MM.1S (cell line): Measurements from ENCODE around the gene HOMER3.

Source experiments
- DNase-seq: peaks from one replicate; pipeline ENCODE4 v3.0.0-alpha.2; 2015
- H2AFZ ChIP-seq: fragments of 300-600 bp; sonication (generic); 2 replicates; pipeline ENCODE4 v1.6.0; 2016; ENCODE audit warnings: antibody characterized with exemption, low read length
- H3F3A ChIP-seq: fragments of 300-600 bp; sonication (generic); 2 replicates; pipeline ENCODE4 v1.6.1; 2016; ENCODE audit warnings: mild to moderate bottlenecking, antibody characterized with exemption, low read length, moderate library complexity, mixed read lengths; ENCODE audit not compliant: insufficient read depth
- H3K27ac ChIP-seq: fragments of 300-600 bp; sonication (generic); 2 replicates; pipeline ENCODE4 v1.5.1; 2016; ENCODE audit warnings: mild to moderate bottlenecking, low read length
- H3K27me3 ChIP-seq: fragments of 300-600 bp; sonication (generic); replicated peaks from 2 replicates; pipeline ENCODE4 v1.6.0; 2016; ENCODE audit warnings: low read length; ENCODE audit not compliant: insufficient read depth
- H3K36me3 ChIP-seq: fragments of 300-600 bp; sonication (generic); replicated peaks from 2 replicates; pipeline ENCODE4 v1.6.1; 2016; ENCODE audit warnings: mild to moderate bottlenecking, low read length, mixed read lengths; ENCODE audit not compliant: insufficient read depth
- H3K4me1 ChIP-seq: fragments of 300-600 bp; sonication (generic); 2 replicates; pipeline ENCODE4 v1.6.1; 2016; ENCODE audit warnings: low read length, mixed read lengths
- H3K4me2 ChIP-seq: fragments of 300-600 bp; sonication (generic); 2 replicates; pipeline ENCODE4 v1.6.0; 2016; ENCODE audit warnings: low read depth, low read length
- H3K4me3 ChIP-seq: fragments of 300-600 bp; sonication (generic); 2 replicates; pipeline ENCODE4 v1.5.1; 2016; ENCODE audit warnings: low read length, mixed read lengths
- H3K79me2 ChIP-seq: fragments of 300-600 bp; sonication (generic); 2 replicates; pipeline ENCODE4 v1.6.1; 2016; ENCODE audit warnings: mixed run types, low read length, mixed read lengths
- H3K9ac ChIP-seq: fragments of 300-600 bp; sonication (generic); 2 replicates; pipeline ENCODE4 v1.6.1; 2016; ENCODE audit warnings: low read length, mixed read lengths
- H3K9me2 ChIP-seq: fragments of 300-600 bp; sonication (generic); replicated peaks from 2 replicates; pipeline ENCODE4 v1.6.1; 2016; ENCODE audit warnings: mild to moderate bottlenecking, low read length, mixed read lengths; ENCODE audit not compliant: insufficient read depth
- H3K9me3 ChIP-seq: fragments of 300-600 bp; sonication (generic); replicated peaks from 2 replicates; pipeline ENCODE4 v1.6.1; 2016; ENCODE audit warnings: mild to moderate bottlenecking, low read length, mixed read lengths; ENCODE audit not compliant: insufficient read depth
- H4K20me1 ChIP-seq: fragments of 300-600 bp; sonication (generic); 2 replicates; pipeline ENCODE4 v1.6.1; 2016; ENCODE audit warnings: mild to moderate bottlenecking, low read length, moderate library complexity, mixed read lengths; ENCODE audit not compliant: insufficient read depth
- CTCF ChIP-seq: fragments of 300-600 bp; sonication (generic); IDR thresholded peaks from 2 replicates; pipeline ENCODE4 v1.5.1; 2016; ENCODE audit warnings: antibody characterized with exemption, low read length, mixed read lengths
- EZH2 ChIP-seq: fragments of 300-600 bp; sonication (generic); optimal IDR thresholded peaks from 2 replicates; pipeline ENCODE3; 2017; ENCODE audit warnings: low read depth, mild to moderate bottlenecking, antibody characterized with exemption, low read length, mixed read lengths
- EZH2phosphoT487 ChIP-seq: fragments of 300-600 bp; sonication (generic); IDR thresholded peaks from 2 replicates; pipeline ENCODE4 v1.6.1; 2018; ENCODE audit warnings: antibody characterized with exemption, low read length

The HOMER3 gene

GRCh38 chr19:18987456-18987855 is 46.4 kb upstream of the HOMER3 start:
- peaks cover 4% of the 10 kb centered on the region; the same call in 1 of the 2 replicates for H3K4me1 ChIP-seq
- no peak for DNase-seq
- H3K4me3 ChIP-seq: no peak overlapping the region

GRCh38 chr19:18985257-18985656 is 44.2 kb upstream of the HOMER3 start:
- Histone ChIP-seq H2AFZ (no peak overlapping the region), H3K27ac (no peak overlapping the region), H3K4me1 (peaks cover 4% of the 10 kb centered on the region; the same call in 1 of the 2 replicates), H3K9ac (no peak overlapping the region), H3K9me3 (no peaks in the 10 kb centered on the region), H3F3A (no peaks in the 10 kb centered on the region), H3K4me2 (no peak overlapping the region), H3K27me3 (no peaks in the 10 kb centered on the region), H3K9me2 (no peaks in the 10 kb centered on the region), H3K79me2 (no peaks in the 10 kb centered on the region), H4K20me1 (no peaks in the 10 kb centered on the region), H3K4me3 (no peak overlapping the region), H3K36me3 (no peaks in the 10 kb centered on the region)
- DNase-seq: no peak
- TF ChIP-seq EZH2 (no peak), CTCF (no peak), EZH2phosphoT487 (no peak)

More at GRCh38 chr19:18987456-18987855, 46.4 kb upstream of the HOMER3 start:
- TF ChIP-seq CTCF (no peak), EZH2phosphoT487 (no peak), EZH2 (no peak)
- no peaks in the 10 kb centered on the region; the same call in 1 of the 2 replicates for H3F3A ChIP-seq
- no peak overlapping the region for H3K9ac ChIP-seq
- no peaks in the 10 kb centered on the region for H3K9me3 ChIP-seq
- H3K27ac ChIP-seq: no peak overlapping the region
- H3K4me2 ChIP-seq: no peak overlapping the region
- H3K9me2 ChIP-seq: no peaks in the 10 kb centered on the region
- H3K36me3 ChIP-seq: no peaks in the 10 kb centered on the region
- no peaks in the 10 kb centered on the region for H3K79me2 ChIP-seq
- no peaks in the 10 kb centered on the region for H4K20me1 ChIP-seq
- H3K27me3 ChIP-seq: no peaks in the 10 kb centered on the region
- H2AFZ ChIP-seq: no peak overlapping the region

GRCh38 chr19:18984251-18984650 is 43.2 kb upstream of the HOMER3 start:
- Histone ChIP-seq H3F3A (no peaks in the 10 kb centered on the region), H3K36me3 (no peaks in the 10 kb centered on the region), H3K9me2 (no peaks in the 10 kb centered on the region), H3K9me3 (no peaks in the 10 kb centered on the region), H2AFZ (no peak overlapping the region), H3K27me3 (no peaks in the 10 kb centered on the region), H3K4me2 (no peak overlapping the region), H3K4me3 (no peak overlapping the region), H3K79me2 (no peaks in the 10 kb centered on the region), H4K20me1 (no peaks in the 10 kb centered on the region), H3K4me1 (peaks cover 4% of the 10 kb centered on the region; the same call in 1 of the 2 replicates), H3K27ac (no peak overlapping the region), H3K9ac (no peak overlapping the region)
- no peak for DNase-seq
- no peak for TF ChIP-seq CTCF
- no peak for TF ChIP-seq EZH2
- TF ChIP-seq EZH2phosphoT487: no peak
